Bronchial epithelial cell (primary cell): ENCODE measurements around the gene NEDD4L. TPM values are rescaled to one million over a fixed set of nuclear protein-coding genes. Genes with fewer than 3 reads are reported as not detected.

ENCODE experiments used
- DNase-seq: peaks from one replicate; pipeline ENCODE4 v3.0.0-alpha.2; 2010; ENCODE audit warnings: low read depth
- FAIRE-seq: peaks from 2 replicates; lab custom pipeline; 2011; peaks lifted over from hg19 to GRCh38; lab: Jason Lieb, UNC
- H3K27me3 ChIP-seq: 2 replicates; pipeline ENCODE4 v1.5.1; 2011; ENCODE audit warnings: low read length; ENCODE audit not compliant: control insufficient read depth, insufficient read depth
- H3K36me3 ChIP-seq: 2 replicates; pipeline ENCODE4 v1.5.1; 2011; ENCODE audit warnings: low read length; ENCODE audit not compliant: control insufficient read depth, insufficient read depth
- H3K4me3 ChIP-seq: 2 replicates; pipeline ENCODE4 v1.5.1; 2011; ENCODE audit warnings: mild to moderate bottlenecking, low read depth, low read length, control low read depth
- total RNA-seq: library from RNA; depleted of rRNA; stranded (reverse); fragments of >200 nt; gene quantifications from 2 replicates; pipeline ENCODE4 v1.2.1, GENCODE V29; 2014
- TF ChIP-seq, protein P1 (sequence below): IDR thresholded peaks from 2 replicates; pipeline ENCODE4 v1.5.1; 2011; ENCODE audit warnings: mild to moderate bottlenecking, moderate library complexity, low read length, control low read depth, inconsistent platforms; ENCODE audit not compliant: insufficient read depth, severe bottlenecking

Gene NEDD4L
- total RNA-seq, 1 donor from 2014 or later: 11.3 TPM

DNA sequence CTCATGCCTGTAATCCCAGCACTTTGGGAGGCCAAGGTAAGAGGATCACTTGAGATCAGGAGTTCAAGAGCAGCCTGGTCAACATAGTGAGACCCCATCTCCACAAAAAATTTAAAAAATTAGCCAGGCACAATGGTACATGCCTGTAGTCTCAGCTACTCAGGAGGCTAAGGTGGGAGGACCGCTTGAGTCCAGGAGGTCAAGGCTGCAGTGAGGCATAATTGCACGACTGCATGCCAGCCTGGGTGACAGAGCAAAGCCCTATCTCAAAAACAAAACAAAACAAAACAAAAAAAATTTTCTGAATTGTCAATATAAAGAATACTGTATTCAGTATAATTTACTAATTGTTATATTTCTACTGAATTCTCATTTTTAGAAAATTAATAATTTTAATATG, 20.9 kb upstream of the NEDD4L start:
- H3K4me3 ChIP-seq: no peak overlapping the region
- no peaks in the 10 kb centered on the region for H3K27me3 ChIP-seq
- H3K36me3 ChIP-seq: no peaks in the 10 kb centered on the region
- DNase-seq (no peak), FAIRE-seq (no peak)
- TF ChIP-seq, protein P1, sequence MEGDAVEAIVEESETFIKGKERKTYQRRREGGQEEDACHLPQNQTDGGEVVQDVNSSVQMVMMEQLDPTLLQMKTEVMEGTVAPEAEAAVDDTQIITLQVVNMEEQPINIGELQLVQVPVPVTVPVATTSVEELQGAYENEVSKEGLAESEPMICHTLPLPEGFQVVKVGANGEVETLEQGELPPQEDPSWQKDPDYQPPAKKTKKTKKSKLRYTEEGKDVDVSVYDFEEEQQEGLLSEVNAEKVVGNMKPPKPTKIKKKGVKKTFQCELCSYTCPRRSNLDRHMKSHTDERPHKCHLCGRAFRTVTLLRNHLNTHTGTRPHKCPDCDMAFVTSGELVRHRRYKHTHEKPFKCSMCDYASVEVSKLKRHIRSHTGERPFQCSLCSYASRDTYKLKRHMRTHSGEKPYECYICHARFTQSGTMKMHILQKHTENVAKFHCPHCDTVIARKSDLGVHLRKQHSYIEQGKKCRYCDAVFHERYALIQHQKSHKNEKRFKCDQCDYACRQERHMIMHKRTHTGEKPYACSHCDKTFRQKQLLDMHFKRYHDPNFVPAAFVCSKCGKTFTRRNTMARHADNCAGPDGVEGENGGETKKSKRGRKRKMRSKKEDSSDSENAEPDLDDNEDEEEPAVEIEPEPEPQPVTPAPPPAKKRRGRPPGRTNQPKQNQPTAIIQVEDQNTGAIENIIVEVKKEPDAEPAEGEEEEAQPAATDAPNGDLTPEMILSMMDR: no peak

DNA sequence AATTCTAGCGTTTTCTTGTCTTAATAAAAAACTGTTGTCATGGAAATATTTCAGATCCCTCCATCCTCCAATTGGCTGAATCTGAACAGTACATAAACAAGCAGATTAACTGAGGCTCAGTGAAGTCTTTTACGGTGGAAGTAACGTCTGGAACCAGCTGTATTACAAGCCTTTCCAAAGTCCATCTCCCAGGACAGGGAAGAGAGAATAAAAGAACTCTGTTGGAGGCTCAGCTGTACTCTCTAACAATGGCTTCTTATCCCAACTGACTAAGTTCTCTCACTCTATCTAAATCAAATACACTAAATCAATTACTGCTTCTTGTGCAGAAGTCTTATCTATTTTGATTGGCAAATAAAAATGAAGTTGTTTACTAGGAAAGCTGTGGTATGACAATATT, 19.9 kb upstream of the NEDD4L start:
- no peak for FAIRE-seq
- H3K4me3 ChIP-seq: no peak overlapping the region
- H3K27me3 ChIP-seq: no peaks in the 10 kb centered on the region
- H3K36me3 ChIP-seq: no peaks in the 10 kb centered on the region
- TF ChIP-seq, protein P1: no peak
- no peak for DNase-seq

DNA sequence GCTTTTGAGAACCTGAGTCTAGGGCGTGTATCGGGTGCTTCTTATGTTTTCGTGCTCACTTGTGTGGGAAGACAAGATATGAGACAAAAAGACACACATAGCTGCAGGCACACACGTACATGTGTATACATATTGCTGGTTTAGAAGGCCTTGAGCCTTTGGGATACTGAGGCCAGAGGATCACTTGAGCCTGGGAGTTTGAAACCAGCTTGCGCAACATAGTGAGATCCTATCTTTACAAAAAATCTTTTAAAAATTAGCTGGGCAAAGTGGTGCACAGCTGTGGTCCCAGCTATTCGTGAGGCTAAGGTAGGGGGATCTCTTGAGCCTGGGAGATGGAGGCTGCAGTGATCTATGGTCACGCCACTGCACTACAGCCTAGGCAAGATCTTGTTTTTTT, 18.8 kb upstream of the NEDD4L start:
- no peak overlapping the region for H3K4me3 ChIP-seq
- TF ChIP-seq, protein P1: no peak
- H3K36me3 ChIP-seq: no peaks in the 10 kb centered on the region
- FAIRE-seq (peak; percentile 91), DNase-seq (no peak)
- H3K27me3 ChIP-seq: no peaks in the 10 kb centered on the region

DNA sequence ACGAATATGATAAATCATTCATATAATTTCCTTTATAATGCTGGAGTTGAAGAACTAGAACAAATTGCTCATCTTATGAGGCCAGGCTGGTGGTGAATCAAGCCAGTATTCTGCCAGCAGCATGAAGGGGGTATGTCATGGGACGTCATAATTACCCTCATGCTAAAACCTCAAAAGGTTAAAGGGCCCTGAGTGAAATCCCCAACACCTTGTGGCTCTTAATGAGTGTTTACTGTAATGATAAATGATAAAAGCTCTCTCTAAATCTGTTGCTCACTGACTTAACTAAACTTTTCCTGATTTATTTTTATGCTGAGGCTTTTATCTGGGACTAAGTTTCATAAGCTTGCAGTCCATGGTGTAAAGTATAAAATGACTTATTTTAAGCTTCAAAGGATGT, 18.3 kb upstream of the NEDD4L start:
- TF ChIP-seq, protein P1: no peak
- FAIRE-seq (no peak), DNase-seq (peak; percentile 14)
- H3K36me3 ChIP-seq: no peaks in the 10 kb centered on the region
- no peaks in the 10 kb centered on the region for H3K27me3 ChIP-seq
- no peak overlapping the region for H3K4me3 ChIP-seq

DNA sequence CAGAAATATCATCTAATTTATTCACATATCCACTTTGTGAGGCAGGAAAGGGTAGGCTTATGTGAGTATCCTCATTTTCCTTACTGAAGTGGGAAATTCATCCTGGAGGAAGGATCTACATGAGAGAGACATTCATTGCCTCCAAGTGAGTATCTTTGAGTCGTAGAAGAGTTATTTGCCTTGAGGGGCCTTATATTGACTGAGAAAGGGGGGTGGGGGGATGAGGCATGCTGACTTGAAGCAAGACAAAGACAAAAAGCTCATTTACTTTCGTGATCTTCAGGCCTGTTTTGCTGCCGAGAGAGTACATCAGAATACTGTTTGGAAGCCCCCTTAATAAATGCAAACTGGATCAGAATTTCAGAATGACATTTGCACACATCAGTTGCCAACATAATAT, 17.6 kb upstream of the NEDD4L start:
- TF ChIP-seq, protein P1: no peak
- Histone ChIP-seq H3K36me3 (no peaks in the 10 kb centered on the region), H3K27me3 (no peaks in the 10 kb centered on the region), H3K4me3 (no peak overlapping the region)
- FAIRE-seq (no peak), DNase-seq (no peak)

DNA sequence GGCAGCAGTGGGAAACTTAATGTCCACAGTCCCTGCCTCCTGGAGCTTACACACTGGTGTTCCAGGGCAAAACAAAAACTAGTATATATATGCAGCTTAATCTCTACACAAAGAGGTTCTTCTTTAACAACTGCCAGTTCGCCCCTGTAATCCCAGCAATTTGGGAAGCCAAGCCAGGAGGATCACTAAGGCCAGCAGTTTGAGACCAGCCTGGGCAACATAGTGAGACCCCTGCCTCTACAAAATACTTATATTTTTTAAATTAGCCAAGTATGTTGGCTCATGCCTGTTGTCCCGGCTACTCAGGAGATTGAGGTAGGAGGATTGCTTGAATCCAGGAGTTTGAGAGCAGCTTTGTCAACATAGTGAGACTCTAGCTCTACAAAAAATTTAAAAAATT, 17.2 kb upstream of the NEDD4L start:
- FAIRE-seq: no peak

More for the DNA sequence above, 17.2 kb upstream of the NEDD4L start:
- H3K4me3 ChIP-seq: no peak overlapping the region
- no peaks in the 10 kb centered on the region for H3K36me3 ChIP-seq
- no peaks in the 10 kb centered on the region for H3K27me3 ChIP-seq
- no peak for DNase-seq
- TF ChIP-seq, protein P1: no peak
